ENCODE results near the gene ZNF593.

Gene ZNF593

GRCh38 chr1:26197813-26198212 lies 28.1 kb downstream of the ZNF593 start:
- Histone ChIP-seq H3K9me3 (ENCODE audit: control insufficient read depth, insufficient read depth, low read length) (no peaks in the 10 kb centered on the region), H3K4me1 (ENCODE audit: control insufficient read depth, insufficient read depth, low read length) (peaks cover 3% of the 10 kb centered on the region)

GRCh38 chr1:26200413-26200812 lies 30.7 kb downstream of the ZNF593 start:
- H3K4me3 ChIP-seq (ENCODE audit: low read depth, low read length), result peak overlapping the region; percentile 51
- peaks cover 3% of the 10 kb centered on the region for H3K4me1 ChIP-seq (ENCODE audit: control insufficient read depth, insufficient read depth, low read length)
- no peaks in the 10 kb centered on the region for H3K9me3 ChIP-seq (ENCODE audit: control insufficient read depth, insufficient read depth, low read length)
- H3K36me3 ChIP-seq (ENCODE audit: control insufficient read depth, insufficient read depth, low read length), result no peaks in the 10 kb centered on the region
- H3K9ac ChIP-seq (ENCODE audit: low read depth, low read length), result no peak overlapping the region
- no peaks in the 10 kb centered on the region for H3K27me3 ChIP-seq (ENCODE audit: control insufficient read depth, insufficient read depth, low read length)

More at GRCh38 chr1:26197813-26198212, 28.1 kb downstream of the ZNF593 start:
- no peaks in the 10 kb centered on the region for H3K27me3 ChIP-seq (ENCODE audit: control insufficient read depth, insufficient read depth, low read length)
- H3K36me3 ChIP-seq (ENCODE audit: control insufficient read depth, insufficient read depth, low read length), result no peaks in the 10 kb centered on the region
- no peak overlapping the region for H3K9ac ChIP-seq (ENCODE audit: low read depth, low read length)
- H3K4me3 ChIP-seq (ENCODE audit: low read depth, low read length), result no peak overlapping the region

GRCh38 chr1:26203642-26204318 lies 34.1 kb downstream of the ZNF593 start:
- Histone ChIP-seq H3K27me3 (ENCODE audit: control insufficient read depth, insufficient read depth, low read length) (no peaks in the 10 kb centered on the region), H3K9me3 (ENCODE audit: control insufficient read depth, insufficient read depth, low read length) (no peaks in the 10 kb centered on the region), H3K36me3 (ENCODE audit: control insufficient read depth, insufficient read depth, low read length) (no peaks in the 10 kb centered on the region), H3K4me1 (ENCODE audit: control insufficient read depth, insufficient read depth, low read length) (peaks cover 3% of the 10 kb centered on the region), H3K4me3 (ENCODE audit: low read depth, low read length) (no peak overlapping the region), H3K9ac (ENCODE audit: low read depth, low read length) (no peak overlapping the region)

GRCh38 chr1:26210147-26210870 lies 40.6 kb downstream of the ZNF593 start:
- H3K4me3 ChIP-seq (ENCODE audit: low read depth, low read length), result no peak overlapping the region
- H3K9ac ChIP-seq (ENCODE audit: low read depth, low read length), result no peak overlapping the region
- H3K27me3 ChIP-seq (ENCODE audit: control insufficient read depth, insufficient read depth, low read length), result no peaks in the 10 kb centered on the region
- H3K9me3 ChIP-seq (ENCODE audit: control insufficient read depth, insufficient read depth, low read length), result no peaks in the 10 kb centered on the region
- no peaks in the 10 kb centered on the region for H3K36me3 ChIP-seq (ENCODE audit: control insufficient read depth, insufficient read depth, low read length)
- no peaks in the 10 kb centered on the region for H3K4me1 ChIP-seq (ENCODE audit: control insufficient read depth, insufficient read depth, low read length)

GRCh38 chr1:26212726-26213125 lies 43.0 kb downstream of the ZNF593 start:
- Histone ChIP-seq H3K27me3 (ENCODE audit: control insufficient read depth, insufficient read depth, low read length) (no peaks in the 10 kb centered on the region), H3K4me3 (ENCODE audit: low read depth, low read length) (no peak overlapping the region), H3K4me1 (ENCODE audit: control insufficient read depth, insufficient read depth, low read length) (peaks cover 2% of the 10 kb centered on the region), H3K9me3 (ENCODE audit: control insufficient read depth, insufficient read depth, low read length) (no peaks in the 10 kb centered on the region), H3K36me3 (ENCODE audit: control insufficient read depth, insufficient read depth, low read length) (no peaks in the 10 kb centered on the region), H3K9ac (ENCODE audit: low read depth, low read length) (no peak overlapping the region)

GRCh38 chr1:26213335-26213905 lies 43.7 kb downstream of the ZNF593 start:
- Histone ChIP-seq H3K4me1 (ENCODE audit: control insufficient read depth, insufficient read depth, low read length) (peaks cover 2% of the 10 kb centered on the region), H3K4me3 (ENCODE audit: low read depth, low read length) (no peak overlapping the region), H3K9me3 (ENCODE audit: control insufficient read depth, insufficient read depth, low read length) (no peaks in the 10 kb centered on the region), H3K9ac (ENCODE audit: low read depth, low read length) (no peak overlapping the region), H3K27me3 (ENCODE audit: control insufficient read depth, insufficient read depth, low read length) (no peaks in the 10 kb centered on the region), H3K36me3 (ENCODE audit: control insufficient read depth, insufficient read depth, low read length) (no peaks in the 10 kb centered on the region)

- Histone ChIP-seq H3K4me1 (ENCODE audit: control insufficient read depth, insufficient read depth, low read length) (peaks cover 5% of the 10 kb centered on the region), H3K36me3 (ENCODE audit: control insufficient read depth, insufficient read depth, low read length) (no peaks in the 10 kb centered on the region), H3K4me3 (ENCODE audit: low read depth, low read length) (no peak overlapping the region), H3K9ac (ENCODE audit: low read depth, low read length) (no peak overlapping the region), H3K9me3 (ENCODE audit: control insufficient read depth, insufficient read depth, low read length) (no peaks in the 10 kb centered on the region), H3K27me3 (ENCODE audit: control insufficient read depth, insufficient read depth, low read length) (no peaks in the 10 kb centered on the region)
Measured at GRCh38 chr1:26215246-26215645, 45.5 kb downstream of the ZNF593 start.

GRCh38 chr1:26218906-26219494 lies 49.3 kb downstream of the ZNF593 start:
- peaks cover 6% of the 10 kb centered on the region for H3K27me3 ChIP-seq (ENCODE audit: control insufficient read depth, insufficient read depth, low read length)
- H3K36me3 ChIP-seq (ENCODE audit: control insufficient read depth, insufficient read depth, low read length), result no peaks in the 10 kb centered on the region
- no peak overlapping the region for H3K9ac ChIP-seq (ENCODE audit: low read depth, low read length)
- H3K4me1 ChIP-seq (ENCODE audit: control insufficient read depth, insufficient read depth, low read length), result peaks cover 5% of the 10 kb centered on the region
- H3K4me3 ChIP-seq (ENCODE audit: low read depth, low read length), result no peak overlapping the region
- H3K9me3 ChIP-seq (ENCODE audit: control insufficient read depth, insufficient read depth, low read length), result no peaks in the 10 kb centered on the region

Measured in iPS-15b (cell line).